Right renal pelvis (tissue), 4 donors: ENCODE data around the gene GLE1. TPM values are rescaled to one million over a fixed set of nuclear protein-coding genes. Genes with fewer than 3 reads are reported as not detected.
"Not testable (repeated sequence)": the region's sequence is repeated elsewhere in the genome, so short reads cannot be mapped to it uniquely, and the experiment has no call there.

Source experiments
- DNase-seq, 4 donors: peaks; one replicate each; pipeline ENCODE4 v3.0.0-alpha.2; 2013; ENCODE audit warnings: low read depth in 4 of 4, low spot score in 3 of 4, missing footprints in 1 of 4
- polyA plus RNA-seq, 4 donors: library from polyadenylated mRNA; unstranded; fragments of 120-200 nt; gene quantifications; one replicate each; pipeline ENCODE4 v1.2.1, GENCODE V29; 2013; ENCODE audit not compliant: insufficient read length in 4 of 4

GLE1 gene
- polyA plus RNA-seq, 4 donors, result 28.0 to 31.5 (median 30.4) TPM

DNA sequence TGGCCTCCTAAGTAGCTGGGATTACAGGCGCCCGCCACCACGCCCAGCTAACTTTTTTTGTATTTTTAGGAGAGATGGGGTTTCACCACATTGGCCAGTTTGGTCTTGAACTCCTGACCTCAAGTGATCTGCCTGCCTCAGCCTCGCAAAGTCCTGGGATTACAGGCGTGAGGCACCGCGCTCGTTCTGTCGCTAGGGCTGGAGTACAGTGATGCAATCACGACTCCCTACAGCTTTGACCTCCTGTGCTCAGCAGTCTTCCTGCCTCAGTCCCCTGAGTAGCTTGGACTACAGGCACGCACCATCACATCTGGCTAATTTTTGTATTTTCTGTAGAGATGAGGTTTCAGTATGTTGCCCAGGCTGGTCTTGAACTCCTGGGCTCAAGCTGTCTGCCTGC, 82.4 kb downstream of the GLE1 start:
- DNase-seq, result not testable (repeated sequence)

DNA sequence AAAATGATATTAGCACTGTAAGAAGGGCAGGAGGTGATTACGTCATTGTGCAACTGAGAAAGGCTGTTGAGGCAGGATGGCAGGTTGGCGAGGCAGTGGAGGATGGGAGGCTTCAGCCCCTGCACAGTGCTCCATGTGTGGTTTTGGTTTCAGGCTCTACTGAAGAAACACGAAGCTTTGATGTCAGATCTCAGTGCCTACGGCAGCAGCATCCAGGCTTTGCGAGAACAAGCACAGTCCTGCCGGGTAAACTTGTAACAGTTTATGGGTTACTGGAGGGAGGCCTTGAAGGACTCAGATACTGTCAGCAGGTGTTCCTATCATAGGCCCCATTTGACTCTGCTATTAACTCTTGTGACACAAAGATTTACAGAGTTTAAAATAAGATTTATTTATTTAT, 82.9 kb downstream of the GLE1 start:
- DNase-seq, result no peak

DNA sequence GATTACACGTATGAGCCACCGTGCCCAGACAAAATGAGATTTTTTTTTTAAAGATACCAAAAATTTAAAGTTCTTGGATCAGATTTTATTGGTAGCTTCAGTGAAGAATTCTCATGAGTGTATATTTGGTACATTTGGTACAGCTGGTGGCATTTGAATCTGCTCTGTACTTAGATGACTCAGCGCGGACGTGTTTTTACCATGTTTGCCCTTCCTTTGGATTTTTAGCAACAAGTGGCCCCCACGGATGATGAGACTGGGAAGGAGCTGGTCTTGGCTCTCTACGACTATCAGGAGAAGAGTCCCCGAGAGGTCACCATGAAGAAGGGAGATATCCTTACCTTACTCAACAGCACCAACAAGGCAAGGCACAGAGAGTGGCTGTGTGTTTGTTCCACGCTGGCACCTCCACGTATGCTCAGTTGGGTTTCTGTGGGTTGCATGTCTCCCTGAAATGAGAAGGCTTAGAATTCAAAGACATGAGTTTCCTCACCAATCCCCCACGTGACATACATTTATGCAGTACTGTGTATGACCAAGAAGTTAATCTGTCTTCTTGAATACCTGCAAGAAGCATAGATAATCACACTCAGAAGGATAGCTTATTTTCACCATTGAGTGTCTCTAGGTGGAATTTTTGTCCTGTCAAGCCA, 84.2 kb downstream of the GLE1 start:
- no peak for DNase-seq

Other genes starting within 250 kb of the GLE1 start
- gene GOLGA2, start 228.7 kb upstream of the GLE1 start, polyA plus RNA-seq, result 10 to 100 TPM; 77.0 to 86.5 (median 78.7) TPM
- gene SWI5, start 228.4 kb upstream of the GLE1 start, polyA plus RNA-seq, result 10 to 100 TPM; 26.8 to 37.5 (median 29.9) TPM
- 10 to 100 TPM; 38.9 to 42.9 (median 41.5) TPM for gene TRUB2, start 182.3 kb upstream of the GLE1 start, polyA plus RNA-seq
- 10 to 100 TPM; 54.8 to 70.1 (median 61.4) TPM for gene COQ4, start 181.9 kb upstream of the GLE1 start, polyA plus RNA-seq
- 10 to 100 TPM; 17.3 to 24.0 (median 18.2) TPM for gene SLC27A4, start 164.2 kb upstream of the GLE1 start, polyA plus RNA-seq
- gene URM1, start 133.3 kb upstream of the GLE1 start, polyA plus RNA-seq, result 10 to 100 TPM; 52.0 to 65.8 (median 58.0) TPM
- gene CERCAM, start 83.9 kb upstream of the GLE1 start, polyA plus RNA-seq, result 10 to 100 TPM; 37.9 to 50.5 (median 40.8) TPM
- 10 to 100 TPM; 39.9 to 46.6 (median 41.6) TPM for gene ODF2, start 48.7 kb upstream of the GLE1 start, polyA plus RNA-seq
- 100 to 1,000 TPM; 301 to 363 (median 329) TPM for gene SPTAN1, start 47.9 kb downstream of the GLE1 start, polyA plus RNA-seq
- gene DYNC2I2, start 152.1 kb downstream of the GLE1 start, polyA plus RNA-seq, result 10 to 100 TPM; 58.6 to 88.6 (median 64.9) TPM
- gene SET, start 184.5 kb downstream of the GLE1 start, polyA plus RNA-seq, result 100 to 1,000 TPM; 586 to 729 (median 699) TPM
- gene PKN3, start 197.8 kb downstream of the GLE1 start, polyA plus RNA-seq, result 10 to 100 TPM in 3 of 4 donors, 1 to 10 TPM in 1; 8.1 to 12.6 (median 10.2) TPM
- gene ZDHHC12, start 219.4 kb downstream of the GLE1 start, polyA plus RNA-seq, result 10 to 100 TPM; 17.0 to 25.1 (median 17.7) TPM